GM19193 (cell line): ENCODE data around the gene MEIS3.

Experiments
- POLR2A ChIP-seq: IDR thresholded peaks from 4 replicates; pipeline ENCODE4 v1.6.1; 2011; ENCODE audit not compliant: insufficient read depth, insufficient read length; ENCODE audit errors: extremely low read depth

The MEIS3 gene

GRCh38 chr19:47363758-47364531, 55.4 kb downstream of the MEIS3 start:
- no peak for TF ChIP-seq POLR2A

- no peak for TF ChIP-seq POLR2A
Observed at GRCh38 chr19:47362321-47362720, 57.0 kb downstream of the MEIS3 start.

- no peak for TF ChIP-seq POLR2A
Observed at GRCh38 chr19:47358936-47359335, 60.4 kb downstream of the MEIS3 start.

- TF ChIP-seq POLR2A = no peak
Observed at GRCh38 chr19:47357788-47358680, 61.3 kb downstream of the MEIS3 start.

GRCh38 chr19:47356900-47357299, 62.4 kb downstream of the MEIS3 start:
- no peak for TF ChIP-seq POLR2A

- TF ChIP-seq POLR2A = no peak
Observed at GRCh38 chr19:47353307-47353712, 66.0 kb downstream of the MEIS3 start.
